ENCODE results near the gene SORCS3. TPM values are rescaled to one million over a fixed set of nuclear protein-coding genes. Genes with fewer than 3 reads are reported as not detected.

Gene SORCS3
- total RNA-seq (2013; cell fraction: nucleolus; rRNA removed): 0.08 TPM in 1 of 2 replicates, not detected in the other
- total RNA-seq (2014; rRNA removed) (not detected in 2 replicates), total RNA-seq (2014; rRNA removed; fragmentation: Illumina TruSeq; extraction: Trizol) (not detected in 2 replicates), total RNA-seq (2021) (not detected in 2 replicates), polyA plus RNA-seq (2011; rRNA removed) (0.03 and 0.04 TPM in 2 replicates), polyA plus RNA-seq (2014; fragmentation: Illumina TruSeq; extraction: Trizol) (0.01 TPM in 1 of 2 replicates, not detected in the other), polyA plus RNA-seq (2014; fragmentation: Nextera tagmentation; extraction: Ambion mirVana) (under 1 TPM in 1 of 2 experiments, not detected in 1; 0.02 TPM), polyA plus RNA-seq (2014; rRNA removed) (not detected in 2 replicates), polyA plus RNA-seq (2016; fragmentation: Nextera tagmentation; extraction: Ambion mirVana) (not detected), polyA minus RNA-seq (2011; rRNA and poly(A)+ RNA removed) (0.05 TPM in 1 of 2 replicates, not detected in the other), Bru-seq, nascent RNA (percentile 40 among the genes with signal in this experiment), BruChase-seq, experiment 1, labeled RNA remaining after a 6-hour chase (percentile 33 among the genes with signal in this experiment), BruChase-seq, experiment 2, labeled RNA remaining after a 2-hour chase (percentile 36 among the genes with signal in this experiment)
- not detected for polyA plus RNA-seq (2011; ENCODE audit: low read depth)
- polyA plus RNA-seq (2011; cell fraction: cytosol; rRNA removed): 0.01 TPM in 1 of 2 replicates, not detected in the other
- polyA plus RNA-seq (2011; cell fraction: nucleus; rRNA removed): 0.07 and 0.09 TPM in 2 replicates
- polyA plus RNA-seq (2012): not detected in 2 replicates
- polyA minus RNA-seq (2011; cell fraction: cytosol; rRNA and poly(A)+ RNA removed): not detected in 2 replicates
- 0.12 TPM in 1 of 2 replicates, not detected in the other for polyA minus RNA-seq (2011; cell fraction: nucleus; rRNA and poly(A)+ RNA removed)
- long read RNA-seq, experiment 1, partial matches to known transcripts: 0 of 1 reads
- long read RNA-seq, experiment 1, other reads (novel, unspliced or antisense): 1 of 1 reads
- long read RNA-seq, experiment 2, partial matches to known transcripts: 0 of 1 reads
- long read RNA-seq, experiment 2, other reads (novel, unspliced or antisense): 1 of 1 reads

DNA sequence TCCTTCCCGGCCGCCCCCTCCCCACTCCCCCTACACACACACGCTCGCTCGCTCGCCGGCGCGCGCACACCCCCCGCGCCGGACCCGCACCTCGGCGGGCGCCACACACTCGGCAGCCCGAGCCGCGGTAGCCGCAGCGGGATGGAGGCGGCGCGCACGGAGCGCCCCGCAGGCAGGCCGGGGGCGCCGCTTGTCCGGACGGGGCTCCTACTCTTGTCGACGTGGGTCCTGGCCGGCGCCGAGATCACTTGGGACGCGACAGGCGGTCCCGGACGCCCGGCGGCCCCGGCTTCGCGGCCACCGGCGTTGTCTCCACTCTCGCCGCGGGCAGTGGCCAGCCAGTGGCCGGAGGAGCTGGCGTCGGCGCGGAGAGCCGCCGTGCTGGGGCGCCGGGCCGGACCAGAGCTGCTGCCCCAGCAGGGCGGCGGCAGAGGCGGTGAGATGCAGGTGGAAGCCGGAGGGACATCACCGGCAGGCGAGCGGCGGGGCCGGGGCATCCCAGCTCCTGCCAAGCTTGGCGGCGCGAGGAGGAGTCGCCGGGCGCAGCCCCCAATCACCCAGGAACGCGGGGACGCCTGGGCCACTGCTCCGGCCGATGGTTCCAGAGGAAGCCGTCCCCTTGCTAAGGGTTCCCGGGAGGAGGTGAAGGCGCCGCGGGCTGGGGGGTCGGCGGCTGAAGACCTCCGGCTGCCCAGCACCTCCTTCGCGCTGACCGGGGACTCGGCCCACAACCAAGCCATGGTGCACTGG, at the start of gene SORCS3:
Gene SORCS3, plus strand, starts transcription at position 104 of the 750 bp plus-strand sequence.
- Histone ChIP-seq H3K27me3 (replicated peaks in 1 of 2; ENCODE audit: control insufficient read depth in 2 of 2, insufficient read depth in 2 of 2, low read length in 1 of 2) (peaks cover 2 to 13% of the 10 kb centered on the region in 2 experiments; a peak in 2 of 4 replicates), H3K9me3 (replicated peaks; ENCODE audit: control insufficient read depth, insufficient read depth, low read length) (no peaks in the 10 kb centered on the region; the same call in 2 of the 3 replicates), H3K4me3 (no peak within 1 kb of the TSS), H4K20me1 (ENCODE audit: control insufficient read depth, insufficient read depth) (no peaks in the 10 kb centered on the region), H3K27ac (ENCODE audit: control insufficient read depth, insufficient read depth) (no peak within 1 kb of the TSS), H3K4me1 (ENCODE audit: control insufficient read depth, insufficient read depth, low read length) (no peaks in the 10 kb centered on the region), H3K9ac (ENCODE audit: control insufficient read depth, insufficient read depth, low read length) (no peak within 1 kb of the TSS), H3K4me2 (ENCODE audit: control insufficient read depth, insufficient read depth) (no peak within 1 kb of the TSS), H3K79me2 (ENCODE audit: control insufficient read depth, insufficient read depth, low read length) (no peaks in the 10 kb centered on the region), H2AFZ (ENCODE audit: control insufficient read depth, low read depth, low read length) (no peak within 1 kb of the TSS), H3K36me3 (ENCODE audit: control insufficient read depth in 2 of 2, insufficient read depth in 2 of 2, low read length in 1 of 2) (no peaks in the 10 kb centered on the region)
- intact Hi-C loops (cut with micrococcal nuclease; ENCODE audit: unreplicated experiment): no loop called here
- TF ChIP-seq JUND (IDR thresholded peaks at IDR 0.05; ENCODE audit: low read depth, low read length): no peak
- no peak for TF ChIP-seq TBL1XR1 (IDR thresholded peaks at IDR 0.05; ENCODE audit: low read depth, low read length)
- no peak for TF ChIP-seq EGR1 (IDR thresholded peaks at IDR 0.05; ENCODE audit: borderline replicate concordance in 1 of 2, low read depth in 2 of 2, low read length in 2 of 2)
- no peak for TF ChIP-seq KDM1A (IDR thresholded peaks at IDR 0.05; ENCODE audit: borderline replicate concordance)
- no peak for TF ChIP-seq EED (IDR thresholded peaks at IDR 0.05; ENCODE audit: low read depth)
- no peak for TF ChIP-seq YY1 (IDR thresholded peaks at IDR 0.05; ENCODE audit: low read depth, low read length)
- no peak for TF ChIP-seq ZNF274 (IDR thresholded peaks at IDR 0.05; ENCODE audit: insufficient read depth, insufficient read length)
- TF ChIP-seq RB1 (IDR thresholded peaks at IDR 0.05; ENCODE audit: borderline replicate concordance): no peak
- no peak for TF ChIP-seq PBX3 (IDR thresholded peaks at IDR 0.05; ENCODE audit: insufficient replicate concordance, low read depth, low read length)
- no peak for TF ChIP-seq ZBTB33 (IDR thresholded peaks at IDR 0.05)
- no peak for TF ChIP-seq MEF2A (IDR thresholded peaks at IDR 0.05; ENCODE audit: insufficient read depth, low read depth, low read length)
- ChIA-PET POLR2A (no interaction called here), SMC1A (ENCODE audit: uncharacterized antibody, unreplicated experiment) (no interaction called here), CTCF (no interaction called here), RAD21 (ENCODE audit: unreplicated experiment) (no interaction called here)
- no TSS peak for BruUV-seq (replicated peaks)
- FAIRE-seq (no peak), ATAC-seq (no peak), DNase-seq (ENCODE audit: low read depth, low spot score) (no peak)
- WGBS (ENCODE audit: insufficient coverage, insufficient replicate concordance, low lambda C conversion rate, missing lambda C conversion rate): 54% methylated on average over 82 of the region's 96 CpGs
- in situ Hi-C loops (cut with MboI): no loop called here

Measured in GM12878 (cell line).